GM18499 (cell line): ENCODE measurements around the gene SMYD2.
"Not testable (repeated sequence)": the region's sequence is repeated elsewhere in the genome, so short reads cannot be mapped to it uniquely, and the experiment has no call there.

Experiments
- ATAC-seq: cut with Tn5 transposase; IDR thresholded peaks from one replicate; pipeline ENCODE4 v1.9.1; 2021; ENCODE audit warnings: moderate number of reproducible peaks; ENCODE audit not compliant: insufficient read depth, unreplicated experiment

SMYD2 gene

GRCh38 chr1:214271174-214271858, 9.6 kb upstream of the SMYD2 start:
- ATAC-seq, result no peak

GRCh38 chr1:214271995-214272731, 8.8 kb upstream of the SMYD2 start:
- ATAC-seq, result no peak

GRCh38 chr1:214272964-214273533, 7.9 kb upstream of the SMYD2 start:
- no peak for ATAC-seq

- not testable (repeated sequence) for ATAC-seq
These were observed 5.3 kb upstream of the SMYD2 start for GRCh38 chr1:214275700-214276099.

- no peak for ATAC-seq
These were observed 4.2 kb upstream of the SMYD2 start for GRCh38 chr1:214276786-214277185.

- ATAC-seq, result no peak
These were observed 3.0 kb upstream of the SMYD2 start for GRCh38 chr1:214277704-214278635.

GRCh38 chr1:214280386-214281020, 456 bp upstream of the SMYD2 start:
- peak; percentile 36 for ATAC-seq

- ATAC-seq, result peak; percentile 14
These were observed 1.0 kb downstream of the SMYD2 start for GRCh38 chr1:214281720-214282629.

GRCh38 chr1:214282630-214283242, 1.8 kb downstream of the SMYD2 start:
- no peak for ATAC-seq

GRCh38 chr1:214285610-214286440, 4.9 kb downstream of the SMYD2 start:
- ATAC-seq, result no peak

- no peak for ATAC-seq
These were observed 6.9 kb downstream of the SMYD2 start for GRCh38 chr1:214287884-214288283.

- no peak for ATAC-seq
These were observed 8.8 kb downstream of the SMYD2 start for GRCh38 chr1:214289574-214290272.

GRCh38 chr1:214290424-214291037, 9.6 kb downstream of the SMYD2 start:
- no peak for ATAC-seq

GRCh38 chr1:214292322-214292721, 11.4 kb downstream of the SMYD2 start:
- no peak for ATAC-seq

- ATAC-seq, result no peak
These were observed 15.0 kb downstream of the SMYD2 start for GRCh38 chr1:214295934-214296333.

- no peak for ATAC-seq
These were observed 16.1 kb downstream of the SMYD2 start for GRCh38 chr1:214296860-214297745.
